T-helper 17 cell (primary cell): Measurements from ENCODE around the gene MCEMP1. TPM values are rescaled to one million over a fixed set of nuclear protein-coding genes. Genes with fewer than 3 reads are reported as not detected.
A peak's percentile ranks its signal among the peaks of the same experiment; 100 is the strongest.

ENCODE experiments used
- ATAC-seq: fragments of 150-1000 bp; cut with Tn5 transposase; 2 replicates; pipeline ENCODE4 v1.10.0; 2021; ENCODE audit warnings: mild to moderate bottlenecking, moderate library complexity
- DNase-seq, 3 donors: peaks; one replicate each; pipeline versions ENCODE4 v3.0.0 to v3.0.0-alpha.2; 2020 to 2021
- H3K9me3 ChIP-seq: one replicate; pipeline ENCODE4 v1.7.0; 2013; ENCODE audit warnings: low read length, mild to moderate bottlenecking; ENCODE audit not compliant: control insufficient read depth, poor library complexity, severe bottlenecking
- H3K27ac Mint-ChIP-seq: one replicate; pipeline ENCODE4 v1.8.0; 2022; ENCODE audit warnings: mild to moderate bottlenecking, moderate library complexity, mixed read lengths
- H3K27me3 Mint-ChIP-seq: one replicate; pipeline ENCODE4 v1.8.0; 2022; ENCODE audit warnings: mixed read lengths
- H3K36me3 Mint-ChIP-seq: one replicate; pipeline ENCODE4 v1.8.0; 2022; ENCODE audit warnings: low read depth, mixed read lengths
- H3K4me1 Mint-ChIP-seq: one replicate; pipeline ENCODE4 v1.8.0; 2022; ENCODE audit warnings: mild to moderate bottlenecking, mixed read lengths
- H3K4me3 Mint-ChIP-seq: one replicate; pipeline ENCODE4 v1.8.0; 2022; ENCODE audit warnings: mild to moderate bottlenecking, moderate library complexity, mixed read lengths
- total RNA-seq, 4 donors: library from RNA in 2 of 4; stranded (reverse) in 2 of 4; gene quantifications; one replicate each; pipeline ENCODE4 v1.2.3 and lab custom pipeline; 2022 to 2026

The MCEMP1 gene
- total RNA-seq, 2 donors from 2014 or later: 0.52 to 0.68 TPM

DNA sequence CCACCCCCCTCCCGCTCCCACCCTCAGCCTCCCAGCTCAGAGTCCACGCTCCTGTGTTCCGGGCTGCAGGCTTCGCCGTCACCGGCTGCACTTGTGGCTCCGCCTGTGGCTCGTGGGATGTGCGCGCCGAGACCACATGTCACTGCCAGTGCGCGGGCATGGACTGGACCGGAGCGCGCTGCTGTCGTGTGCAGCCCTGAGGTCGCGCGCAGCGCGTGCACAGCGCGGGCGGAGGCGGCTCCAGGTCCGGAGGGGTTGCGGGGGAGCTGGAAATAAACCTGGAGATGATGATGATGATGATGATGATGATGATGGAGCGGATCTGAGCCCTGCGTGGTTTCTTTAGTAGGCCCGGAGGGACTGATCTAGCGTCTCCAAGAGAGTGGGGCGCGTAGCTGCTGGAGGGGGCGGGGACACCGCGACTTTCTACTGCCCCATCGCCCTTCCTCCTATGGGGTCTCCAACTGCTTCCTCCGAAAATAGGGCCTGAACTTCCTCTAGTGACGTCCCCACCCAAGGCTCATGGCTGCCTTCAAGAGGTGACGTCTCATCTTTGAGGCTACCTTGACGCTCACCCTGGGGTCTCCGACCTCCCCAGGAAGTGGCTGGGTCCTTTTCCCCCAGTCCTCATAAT is 6.6 kb upstream of the MCEMP1 start:
- Mint-ChIP-seq H3K27ac (no peak overlapping the region), H3K27me3 (peaks cover 44% of the 10 kb centered on the region), H3K4me1 (peaks cover 14% of the 10 kb centered on the region), H3K36me3 (peaks cover 5% of the 10 kb centered on the region), H3K4me3 (peak overlapping the region; percentile 67)
- H3K9me3 ChIP-seq: no peaks in the 10 kb centered on the region
- DNase-seq (no peak), ATAC-seq (peak; percentile 68)

DNA sequence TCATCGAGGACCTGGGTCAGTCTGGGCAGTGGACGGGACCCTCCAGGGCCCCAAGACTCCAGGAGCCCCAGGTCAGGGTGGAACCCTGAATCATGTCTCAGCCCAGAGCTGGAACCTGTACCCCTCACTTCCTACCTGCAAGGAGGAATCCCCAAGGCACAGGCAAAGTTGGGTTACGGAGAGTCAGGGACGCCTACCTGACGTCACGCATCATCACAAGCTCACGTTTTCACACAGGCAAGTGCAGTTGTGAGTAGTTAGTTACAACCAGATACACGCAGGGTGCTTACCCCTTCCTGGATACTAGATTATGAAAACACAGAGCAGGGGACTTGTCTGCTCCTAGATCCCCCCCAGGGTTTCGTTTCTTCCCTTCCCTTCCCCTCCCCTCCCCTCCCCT is 6.1 kb upstream of the MCEMP1 start:
- ATAC-seq (peak; percentile 20), DNase-seq (no peak)
- Mint-ChIP-seq H3K4me3 (no peak overlapping the region), H3K27me3 (peaks cover 47% of the 10 kb centered on the region), H3K4me1 (peaks cover 14% of the 10 kb centered on the region), H3K27ac (no peak overlapping the region), H3K36me3 (peaks cover 5% of the 10 kb centered on the region)
- no peaks in the 10 kb centered on the region for H3K9me3 ChIP-seq

DNA sequence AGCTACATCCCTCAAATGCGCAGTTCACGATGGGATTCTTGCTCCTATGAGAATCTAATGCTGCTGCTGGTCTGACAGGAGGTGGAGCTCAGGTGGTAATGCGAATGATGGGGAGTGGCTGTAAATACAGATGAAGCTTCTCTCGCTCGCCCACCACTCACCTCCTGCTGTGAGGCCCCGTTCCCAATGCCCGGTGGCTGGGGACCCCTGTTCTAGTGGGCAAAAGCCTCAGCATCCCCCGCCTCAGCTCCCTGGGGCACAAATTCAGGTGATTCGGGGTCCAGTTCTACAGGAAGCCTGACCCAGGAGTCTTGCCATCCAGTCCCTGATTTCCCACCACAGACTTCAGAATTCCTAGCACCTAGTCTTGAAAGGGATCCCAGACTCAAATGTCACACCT is 4.4 kb upstream of the MCEMP1 start:
- ATAC-seq: no peak
- Mint-ChIP-seq H3K4me3 (no peak overlapping the region), H3K27ac (no peak overlapping the region), H3K27me3 (peaks cover 62% of the 10 kb centered on the region), H3K4me1 (peaks cover 26% of the 10 kb centered on the region), H3K36me3 (peaks cover 5% of the 10 kb centered on the region)
- no peaks in the 10 kb centered on the region for H3K9me3 ChIP-seq
- no peak for DNase-seq

DNA sequence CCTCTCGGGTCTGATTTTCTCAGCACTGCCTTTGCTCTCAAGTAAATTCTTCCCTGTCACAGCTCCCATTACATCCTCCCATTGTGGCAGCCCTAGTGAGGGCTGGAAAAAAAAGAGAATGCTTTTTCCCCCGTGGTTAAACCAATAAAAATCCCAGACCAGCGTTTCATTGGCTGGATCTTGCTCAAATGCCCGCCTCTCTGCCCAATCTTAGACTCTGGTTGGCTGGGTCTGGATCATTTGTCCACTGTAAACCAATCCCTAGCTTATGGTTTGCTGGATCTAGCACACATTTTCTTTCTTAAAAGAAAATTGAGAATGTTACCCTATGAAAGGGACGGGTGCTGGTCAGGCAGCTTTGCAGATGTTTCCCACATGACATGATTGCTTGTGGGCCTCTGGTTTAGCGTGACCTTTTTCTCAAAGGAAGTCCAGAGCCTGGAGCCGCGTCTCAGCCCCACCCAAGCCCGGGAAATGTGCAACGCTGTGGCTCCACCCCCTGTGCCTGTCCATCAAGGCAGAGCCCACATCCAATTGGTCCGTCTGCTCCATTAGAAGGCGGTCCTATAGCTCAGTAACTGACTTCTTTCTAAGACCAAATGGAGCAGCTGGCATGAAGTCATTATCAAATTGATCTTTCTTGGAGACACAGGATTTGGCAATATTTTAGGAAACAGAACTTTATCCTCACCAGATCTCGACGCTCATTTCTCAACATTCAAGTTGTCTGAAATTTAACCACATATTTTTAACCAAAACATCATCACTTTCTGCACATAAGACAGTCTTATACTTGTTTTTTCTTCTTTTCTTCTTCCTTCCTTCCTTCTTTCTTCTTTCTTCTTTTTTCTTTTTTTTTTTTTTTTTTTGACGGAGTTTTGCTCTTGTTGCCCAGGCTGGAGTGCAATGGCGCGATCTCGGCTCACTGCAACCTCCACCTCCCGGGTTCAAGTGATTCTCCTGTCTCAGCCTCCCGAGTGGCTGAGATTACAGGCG is 2.6 kb upstream of the MCEMP1 start:
- DNase-seq: no peak
- Mint-ChIP-seq H3K36me3 (peaks cover 4% of the 10 kb centered on the region), H3K4me1 (peaks cover 34% of the 10 kb centered on the region), H3K4me3 (no peak overlapping the region), H3K27ac (peak overlapping the region; percentile 9), H3K27me3 (peaks cover 57% of the 10 kb centered on the region)
- peak; percentile 32 for ATAC-seq
- no peaks in the 10 kb centered on the region for H3K9me3 ChIP-seq

DNA sequence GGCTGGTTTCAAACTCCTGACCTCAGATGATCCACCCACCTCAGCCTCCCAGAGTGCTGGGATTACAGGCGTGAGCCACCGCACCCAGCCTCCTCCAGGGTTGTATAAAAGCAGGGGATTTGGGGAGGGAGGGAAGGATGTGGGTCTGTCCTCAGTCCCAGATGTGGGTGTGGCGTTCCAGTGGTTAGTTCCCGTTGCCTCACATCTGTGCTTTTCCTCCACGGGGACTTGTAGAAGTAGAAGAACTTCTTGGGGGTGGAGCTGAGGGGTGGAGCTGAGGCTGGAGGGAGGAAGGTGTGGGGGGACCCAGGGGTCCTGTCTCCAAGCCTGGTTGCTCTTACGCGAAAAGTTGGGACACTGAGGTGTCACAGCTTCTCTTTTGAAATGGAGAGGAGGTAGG is 514 bp upstream of the MCEMP1 start:
- H3K36me3 Mint-ChIP-seq: no peaks in the 10 kb centered on the region
- H3K4me1 Mint-ChIP-seq: peaks cover 38% of the 10 kb centered on the region
- no peaks in the 10 kb centered on the region for H3K9me3 ChIP-seq
- no peak overlapping the region for H3K4me3 Mint-ChIP-seq
- no peak for ATAC-seq
- no peak for DNase-seq
- H3K27me3 Mint-ChIP-seq: peaks cover 42% of the 10 kb centered on the region
- H3K27ac Mint-ChIP-seq: peak overlapping the region; percentile 53

DNA sequence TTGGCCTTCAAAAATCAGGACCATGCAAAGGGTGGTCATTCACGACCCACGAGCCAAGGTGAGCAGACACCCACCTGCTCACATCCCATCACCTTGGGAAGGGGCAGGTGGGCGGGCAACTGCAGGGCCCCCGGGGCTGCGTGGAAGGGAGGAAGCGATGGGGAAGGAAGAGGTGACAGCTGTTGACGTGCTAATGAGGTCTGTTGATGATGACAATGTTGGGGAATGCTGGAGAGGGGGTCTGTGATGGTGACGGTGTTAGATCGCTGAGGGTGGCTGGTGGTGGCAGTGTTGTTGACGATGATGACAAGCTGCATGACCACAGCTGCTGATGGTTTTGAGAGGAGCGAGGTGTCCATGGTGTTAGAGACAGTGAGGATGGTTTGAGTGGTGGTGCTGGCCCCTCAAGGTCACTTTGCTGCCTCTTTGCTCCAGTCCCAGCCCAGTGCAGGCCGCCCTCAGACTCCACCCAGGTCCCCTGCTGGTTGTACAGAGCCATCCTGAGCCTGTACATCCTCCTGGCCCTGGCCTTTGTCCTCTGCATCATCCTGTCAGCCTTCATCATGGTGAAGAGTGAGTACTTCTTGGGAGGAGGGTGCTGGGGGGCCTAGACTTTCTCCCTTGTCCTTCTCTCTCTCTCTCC is 900 bp downstream of the MCEMP1 start:
- H3K4me3 Mint-ChIP-seq: no peak overlapping the region
- H3K9me3 ChIP-seq: no peaks in the 10 kb centered on the region
- DNase-seq (no peak), ATAC-seq (no peak)
- H3K27ac Mint-ChIP-seq: no peak overlapping the region
- peaks cover 35% of the 10 kb centered on the region for H3K27me3 Mint-ChIP-seq
- peaks cover 43% of the 10 kb centered on the region for H3K4me1 Mint-ChIP-seq
- no peaks in the 10 kb centered on the region for H3K36me3 Mint-ChIP-seq

DNA sequence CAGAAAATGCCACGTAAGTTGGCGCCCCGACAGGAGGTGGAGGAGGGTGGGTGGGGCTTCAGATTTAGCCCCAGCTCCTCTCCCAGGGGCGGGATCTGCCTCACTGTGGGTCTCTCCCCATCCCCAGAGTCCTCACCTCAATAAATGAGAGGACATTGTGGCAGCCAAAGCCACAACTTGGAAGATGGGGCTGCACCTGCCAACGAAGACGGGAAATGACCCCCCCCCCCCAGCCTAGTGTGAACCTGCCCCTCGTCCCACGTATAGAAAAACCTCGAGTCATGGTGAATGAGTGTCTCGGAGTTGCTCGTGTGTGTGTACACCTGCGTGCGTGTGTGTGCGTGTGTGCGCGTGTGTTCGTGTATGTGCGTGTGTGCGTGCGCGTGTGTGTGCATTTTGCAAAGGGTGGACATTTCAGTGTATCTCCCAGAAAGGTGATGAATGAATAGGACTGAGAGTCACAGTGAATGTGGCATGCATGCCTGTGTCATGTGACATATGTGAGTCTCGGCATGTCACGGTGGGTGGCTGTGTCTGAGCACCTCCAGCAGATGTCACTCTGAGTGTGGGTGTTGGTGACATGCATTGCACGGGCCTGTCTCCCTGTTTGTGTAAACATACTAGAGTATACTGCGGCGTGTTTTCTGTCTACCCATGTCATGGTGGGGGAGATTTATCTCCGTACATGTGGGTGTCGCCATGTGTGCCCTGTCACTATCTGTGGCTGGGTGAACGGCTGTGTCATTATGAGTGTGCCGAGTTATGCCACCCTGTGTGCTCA is 2.3 kb downstream of the MCEMP1 start:
- H3K9me3 ChIP-seq: no peaks in the 10 kb centered on the region
- H3K27ac Mint-ChIP-seq: peak overlapping the region; percentile 81
- peak; percentile 80 for ATAC-seq
- peak; percentile 41 to 61 (median 58) for DNase-seq
- H3K4me1 Mint-ChIP-seq: peaks cover 43% of the 10 kb centered on the region
- H3K4me3 Mint-ChIP-seq: peak overlapping the region; percentile 83
- no peaks in the 10 kb centered on the region for H3K36me3 Mint-ChIP-seq
- H3K27me3 Mint-ChIP-seq: peaks cover 25% of the 10 kb centered on the region

DNA sequence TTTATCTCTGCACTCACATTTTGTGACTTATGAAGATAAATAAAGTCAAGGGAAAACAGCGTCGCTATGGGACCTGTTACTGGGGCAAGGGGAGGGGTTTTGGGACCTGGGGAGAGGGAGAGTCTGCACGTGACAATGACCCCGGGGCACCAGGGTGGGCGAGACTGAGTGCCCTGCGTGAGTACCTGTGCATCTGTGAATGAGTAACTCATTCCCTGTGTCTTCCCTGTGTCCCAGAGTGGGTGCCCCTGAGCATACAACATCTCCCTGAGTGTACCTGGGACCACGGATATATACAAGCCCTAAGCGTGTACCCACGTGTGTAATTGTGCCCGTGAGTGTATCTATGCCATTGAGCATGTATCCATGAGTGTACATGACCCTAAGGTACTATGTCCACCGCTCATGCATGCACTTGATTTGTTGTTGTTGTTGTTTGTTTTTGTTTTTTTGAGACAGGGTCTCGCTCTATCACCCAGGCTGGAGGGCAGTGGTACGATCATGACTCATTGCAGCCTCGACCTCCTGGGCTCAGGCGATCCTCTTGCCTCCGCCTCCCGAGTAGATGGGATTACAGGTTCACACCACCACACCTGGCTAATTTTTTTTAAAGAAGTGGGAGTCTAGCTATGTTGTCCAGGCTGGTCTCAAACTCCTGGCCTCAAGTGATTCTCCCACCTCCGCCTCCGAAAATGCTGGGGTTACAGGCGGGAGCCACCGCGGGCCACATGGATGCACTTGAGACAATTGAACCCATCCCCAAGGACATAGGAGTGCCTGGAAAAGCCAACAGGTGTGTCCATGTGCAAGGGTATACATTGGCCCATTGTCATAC is 3.1 kb downstream of the MCEMP1 start:
- DNase-seq (no peak), ATAC-seq (no peak)
- H3K36me3 Mint-ChIP-seq: no peaks in the 10 kb centered on the region
- peak overlapping the region; percentile 83 for H3K4me3 Mint-ChIP-seq
- H3K9me3 ChIP-seq: no peaks in the 10 kb centered on the region
- peak overlapping the region; percentile 81 for H3K27ac Mint-ChIP-seq
- H3K4me1 Mint-ChIP-seq: peaks cover 41% of the 10 kb centered on the region
- H3K27me3 Mint-ChIP-seq: peaks cover 21% of the 10 kb centered on the region

DNA sequence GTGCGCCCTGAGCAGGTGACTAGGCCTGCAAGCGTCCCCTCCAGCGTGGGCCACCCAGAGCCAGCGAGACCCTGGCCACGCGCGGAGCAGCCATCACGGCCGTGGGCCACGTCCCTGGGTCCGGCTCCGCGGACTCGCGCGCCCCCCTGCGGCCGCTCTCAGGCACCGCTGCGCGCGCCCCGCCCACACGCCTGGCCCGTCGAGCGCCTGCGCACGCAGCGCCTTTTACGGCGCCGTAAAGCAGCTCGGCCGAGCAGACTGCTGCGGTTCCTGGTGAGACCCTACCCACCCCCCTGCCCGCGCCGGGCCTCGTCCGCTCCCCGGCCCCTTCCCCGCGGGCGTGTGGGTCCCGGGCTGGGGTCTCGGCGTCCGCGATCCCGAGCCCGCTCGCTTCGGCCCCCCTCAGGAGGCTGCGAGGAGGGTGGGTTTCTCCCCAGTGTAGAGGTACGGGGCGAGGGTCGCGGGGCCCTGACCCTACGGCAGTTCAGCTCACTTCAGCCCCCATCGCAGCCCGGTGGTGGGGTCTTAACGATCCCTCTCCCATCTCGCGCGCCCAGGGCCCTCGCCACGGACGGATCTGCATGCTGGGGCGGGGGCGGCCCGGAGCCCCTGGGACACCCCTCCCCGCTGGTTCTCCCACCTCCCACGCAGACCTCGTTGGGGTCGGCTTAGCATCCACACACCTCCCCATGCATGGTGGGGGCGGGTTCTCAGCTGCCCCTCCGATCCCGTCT is 3.9 kb downstream of the MCEMP1 start, which contains the start of gene TRAPPC5:
TSS of gene TRAPPC5 (plus strand) at position 228 of the 734 bp plus-strand sequence. CDS start 1,421 bp downstream, outside the sequence.
- Mint-ChIP-seq H3K27ac (peak within 1 kb of the TSS; percentile 85), H3K4me3 (peak within 1 kb of the TSS; percentile 95), H3K27me3 (peaks cover 19% of the 10 kb centered on the region), H3K4me1 (peaks cover 44% of the 10 kb centered on the region), H3K36me3 (no peaks in the 10 kb centered on the region)
- DNase-seq (peak; percentile 83 to 90 (median 86)), ATAC-seq (peak; percentile 68)
- H3K9me3 ChIP-seq: no peaks in the 10 kb centered on the region

DNA sequence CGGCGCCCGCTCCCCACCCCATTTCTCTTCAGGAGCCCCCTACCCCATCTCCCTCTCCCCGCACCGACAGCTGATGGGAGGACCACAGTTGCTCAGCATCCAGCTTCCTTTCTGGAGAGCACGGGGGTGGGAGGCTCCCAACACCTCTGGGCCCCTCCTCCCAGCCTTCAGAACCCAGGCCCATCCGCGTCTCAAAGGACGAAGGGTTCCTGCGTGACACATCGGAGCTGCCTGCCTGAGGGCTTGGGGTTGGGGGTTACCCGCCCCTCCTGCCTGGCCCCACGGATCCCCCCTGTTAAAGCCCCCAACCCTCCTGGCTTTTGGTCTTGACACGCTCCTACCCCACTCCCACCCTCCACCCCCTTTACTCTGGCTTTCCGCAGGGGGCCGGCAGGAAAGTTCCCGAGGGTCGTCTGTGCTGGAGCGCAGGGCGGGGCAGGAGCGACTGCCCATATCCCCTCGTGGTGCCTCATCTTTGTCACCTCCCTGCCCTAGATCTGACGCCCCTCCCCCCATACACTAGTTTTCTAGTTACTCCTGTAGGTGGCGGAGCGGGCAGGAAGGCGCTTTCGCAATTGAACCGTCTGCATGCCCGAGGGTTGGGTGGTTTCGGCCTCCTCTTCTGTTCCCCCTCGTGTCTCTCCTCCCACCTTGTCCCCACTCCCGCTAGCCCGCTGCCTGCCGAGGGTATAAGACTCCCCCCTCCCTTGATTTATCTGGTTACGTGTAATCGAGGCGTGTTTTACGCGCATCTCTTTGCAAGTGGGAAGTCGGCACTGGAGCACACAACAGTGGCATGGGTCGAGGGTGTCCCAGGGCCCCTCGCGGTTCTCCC is 4.7 kb downstream of the MCEMP1 start:
- H3K9me3 ChIP-seq: no peaks in the 10 kb centered on the region
- peaks cover 12% of the 10 kb centered on the region for H3K27me3 Mint-ChIP-seq
- H3K4me1 Mint-ChIP-seq: peaks cover 41% of the 10 kb centered on the region
- no peaks in the 10 kb centered on the region for H3K36me3 Mint-ChIP-seq
- H3K4me3 Mint-ChIP-seq: peak overlapping the region; percentile 95
- DNase-seq: peak; percentile 63 to 76 (median 68)
- peak; percentile 64 for ATAC-seq
- H3K27ac Mint-ChIP-seq: peak overlapping the region; percentile 85
